Common myeloid progenitor, CD34-positive (primary cell): ENCODE results near the gene CPN2.

Source experiments
- CTCF ChIA-PET: fragments of 350-600 bp; sonication (Branson Sonifier 250); formaldehyde crosslinking; loops from one replicate; lab custom pipeline; 2021; ENCODE audit warnings: antibody characterized with exemption; lab: Charles Lee
- POLR2A ChIA-PET: fragments of 350-600 bp; sonication (Branson Sonifier 250); formaldehyde crosslinking; loops from one replicate; lab custom pipeline; 2021; ENCODE audit warnings: antibody characterized with exemption; lab: Charles Lee
- DNase-seq, 3 donors: peaks; one replicate each; pipeline versions ENCODE4 v3.0.0 to v3.0.0-alpha.2; 2013
- H3K27ac ChIP-seq, 2 experiments: 1 replicate in 1 of 2; 2 replicates in 1 of 2; pipeline ENCODE4 v1.7.0; 2013; ENCODE audit warnings: inconsistent platforms in 2 of 2, low read length in 2 of 2, mild to moderate bottlenecking in 2 of 2, low read depth in 1 of 2, moderate library complexity in 1 of 2; ENCODE audit not compliant: severe bottlenecking in 2 of 2, insufficient read depth in 1 of 2, poor library complexity in 1 of 2
- H3K27me3 ChIP-seq, 5 experiments: replicated peaks in 2 of 5; 1 replicate in 3 of 5; 2 replicates in 2 of 5; pipeline versions ENCODE4 v1.6.1 to v1.7.0; 2013; ENCODE audit warnings: low read length in 4 of 5, mild to moderate bottlenecking in 2 of 5, moderate library complexity in 2 of 5, inconsistent platforms in 1 of 5; ENCODE audit not compliant: insufficient read depth in 5 of 5, control insufficient read depth in 4 of 5
- H3K36me3 ChIP-seq, 4 experiments: 1 replicate in 2 of 4; 2 replicates in 2 of 4; pipeline versions ENCODE4 v1.6.1 to v1.7.0; 2013; ENCODE audit warnings: low read length in 3 of 4, control low read depth in 1 of 4, mild to moderate bottlenecking in 1 of 4; ENCODE audit not compliant: control insufficient read depth in 4 of 4, insufficient read depth in 4 of 4
- H3K4me1 ChIP-seq, 4 experiments: 1 replicate in 3 of 4; 2 replicates in 1 of 4; pipeline versions ENCODE4 v1.6.1 to v1.7.1; 2013; ENCODE audit warnings: low read length in 3 of 4, mild to moderate bottlenecking in 3 of 4, control low read depth in 1 of 4, inconsistent platforms in 1 of 4, moderate library complexity in 1 of 4; ENCODE audit not compliant: control insufficient read depth in 4 of 4, insufficient read depth in 4 of 4; ENCODE audit errors: control extremely low read depth in 1 of 4
- H3K4me3 ChIP-seq, 7 experiments: 1 replicate in 4 of 7; 2 replicates in 3 of 7; pipeline versions ENCODE4 v1.5.1 to v1.7.0; 2013; ENCODE audit warnings: mild to moderate bottlenecking in 7 of 7, low read length in 6 of 7, moderate library complexity in 6 of 7, inconsistent platforms in 2 of 7, low read depth in 2 of 7, control low read depth in 1 of 7; ENCODE audit not compliant: insufficient read depth in 4 of 7, control insufficient read depth in 1 of 7; ENCODE audit errors: extremely low read depth in 1 of 7
- H3K9me3 ChIP-seq, 5 experiments: 1 replicate in 4 of 5; 2 replicates in 1 of 5; pipeline versions ENCODE4 v1.6.1 to v1.7.1; 2013; ENCODE audit warnings: low read length in 4 of 5, mild to moderate bottlenecking in 2 of 5, inconsistent platforms in 1 of 5, low read depth in 1 of 5, moderate library complexity in 1 of 5; ENCODE audit not compliant: control insufficient read depth in 4 of 5, insufficient read depth in 2 of 5; ENCODE audit errors: control extremely low read depth in 1 of 5
- WGBS: methylation state at CpG from one replicate; pipeline ENCODE4 v1.1.5; 2013; ENCODE audit not compliant: insufficient coverage; 5-methylcytosine and 5-hydroxymethylcytosine counted together

CPN2 gene

DNA sequence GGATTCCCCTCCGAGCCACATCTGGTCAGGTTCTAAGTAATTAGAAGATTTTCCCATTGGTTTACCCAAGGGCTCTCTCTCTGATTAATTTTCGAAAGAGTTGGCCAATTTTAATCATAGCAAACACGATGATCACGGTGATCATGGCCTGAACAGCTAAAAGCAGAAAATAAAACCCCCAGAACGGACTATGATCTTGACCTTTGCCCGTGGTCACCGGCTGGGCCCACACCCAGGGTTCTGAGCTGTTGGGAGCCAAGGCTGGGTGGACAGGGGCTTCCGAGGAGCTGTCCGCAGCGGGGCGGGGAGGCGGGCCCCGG is 45.4 kb upstream of the CPN2 start:
- Histone ChIP-seq H3K9me3 (peaks cover 0 to under 1% (median 0%) of the 10 kb centered on the region in 5 experiments), H3K4me3 (peak overlapping the region in 4 of 7 experiments; percentile 19 to 74 (median 65)), H3K27ac (no peak overlapping the region), H3K4me1 (peaks cover 15 to 45% (median 39%) of the 10 kb centered on the region in 4 experiments), H3K27me3 (peaks cover 0 to 32% (median 12%) of the 10 kb centered on the region in 5 experiments), H3K36me3 (no peaks in the 10 kb centered on the region)
- DNase-seq: no peak
- ChIA-PET POLR2A (interaction anchor here (0.7 kb wide), 2 partner anchors 11 to 159 kb away, joined by 3 to 6 read pairs; no protein-coding TSS in a partner anchor), CTCF (interaction anchor here (0.6 to 16.0 kb wide), 5 partner anchors 10 to 680 kb away, joined by 3 to 349 read pairs (median 8); no protein-coding TSS in a partner anchor)
- WGBS: 0% methylated on average over 12 of the region's 13 CpGs

- ChIA-PET POLR2A (interaction anchor here (0.7 kb wide), 2 partner anchors 11 to 159 kb away, joined by 3 to 6 read pairs; no protein-coding TSS in a partner anchor), CTCF (interaction anchor here (0.8 to 16.0 kb wide), 4 partner anchors 9 to 59 kb away, joined by 3 to 349 read pairs (median 10); no protein-coding TSS in a partner anchor)
- peaks cover 0 to 6% (median 0%) of the 10 kb centered on the region in 5 experiments for H3K9me3 ChIP-seq
- peaks cover 15 to 45% (median 39%) of the 10 kb centered on the region in 4 experiments for H3K4me1 ChIP-seq
- H3K4me3 ChIP-seq: peak overlapping the region in 4 of 7 experiments; percentile 19 to 74 (median 65)
- no peaks in the 10 kb centered on the region for H3K36me3 ChIP-seq
- 37% methylated on average over 23 of the region's 26 CpGs for WGBS
- peaks cover 0 to 32% (median 12%) of the 10 kb centered on the region in 5 experiments for H3K27me3 ChIP-seq
- peak; percentile 60 to 76 (median 67) for DNase-seq
- no peak overlapping the region for H3K27ac ChIP-seq
Measured at GRCh38 chr3:194395778-194396538, 44.8 kb upstream of the CPN2 start.

- ChIA-PET POLR2A (no interaction called here), CTCF (interaction anchor here (0.6 to 16.0 kb wide), 4 partner anchors 9 to 187 kb away, joined by 3 to 349 read pairs (median 8); no protein-coding TSS in a partner anchor)
- 91% methylated on average over 3 of the region's 5 CpGs for WGBS
- H3K36me3 ChIP-seq: no peaks in the 10 kb centered on the region
- peaks cover 15 to 44% (median 39%) of the 10 kb centered on the region in 4 experiments for H3K4me1 ChIP-seq
- DNase-seq: no peak
- peaks cover 0 to 32% (median 12%) of the 10 kb centered on the region in 5 experiments for H3K27me3 ChIP-seq
- no peak overlapping the region for H3K27ac ChIP-seq
- H3K9me3 ChIP-seq: peaks cover 0 to 9% (median 0%) of the 10 kb centered on the region in 5 experiments
- H3K4me3 ChIP-seq: no peak overlapping the region
Measured at GRCh38 chr3:194395212-194395611, 44.1 kb upstream of the CPN2 start.

GRCh38 chr3:194392576-194392975 is 41.4 kb upstream of the CPN2 start:
- no peak for DNase-seq
- H3K27me3 ChIP-seq: peaks cover 0 to 16% (median 5%) of the 10 kb centered on the region in 5 experiments
- no peak overlapping the region for H3K4me3 ChIP-seq
- WGBS: 97% methylated on average over 5 of the region's 7 CpGs
- no peaks in the 10 kb centered on the region for H3K36me3 ChIP-seq
- POLR2A ChIA-PET: no interaction called here
- peaks cover 0 to 13% (median 0%) of the 10 kb centered on the region in 5 experiments for H3K9me3 ChIP-seq
- CTCF ChIA-PET: interaction anchor here (1.7 kb wide), 1 partner anchor 48 kb away, joined by 5 read pairs; no protein-coding TSS in a partner anchor
- peaks cover 0 to 18% (median 18%) of the 10 kb centered on the region in 4 experiments for H3K4me1 ChIP-seq
- no peak overlapping the region for H3K27ac ChIP-seq

DNA sequence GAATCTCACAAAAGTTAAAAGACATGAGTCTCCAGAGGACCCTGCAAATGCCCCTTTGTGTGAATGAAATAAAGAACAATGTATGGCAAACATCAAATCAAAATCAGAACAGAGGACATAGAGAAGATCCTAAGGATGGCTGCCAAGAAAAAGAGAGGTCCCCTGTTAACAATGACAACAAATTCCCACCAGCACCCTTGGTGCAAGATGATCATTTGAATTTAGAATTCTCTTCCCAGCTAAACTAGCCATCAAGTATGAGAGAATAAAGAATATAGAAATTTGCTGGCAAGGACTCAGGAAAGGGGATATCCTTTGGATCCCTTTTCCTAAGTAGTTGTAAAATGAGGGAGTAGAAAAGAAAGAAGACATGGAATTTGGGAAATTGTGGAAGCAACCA is 39.7 kb upstream of the CPN2 start:
- Histone ChIP-seq H3K27ac (no peak overlapping the region), H3K36me3 (no peaks in the 10 kb centered on the region), H3K4me3 (no peak overlapping the region), H3K9me3 (peaks cover 0 to 13% (median 0%) of the 10 kb centered on the region in 5 experiments), H3K4me1 (peaks cover 0 to under 1% (median under 1%) of the 10 kb centered on the region in 4 experiments), H3K27me3 (peaks cover 0 to 2% (median 0%) of the 10 kb centered on the region in 5 experiments)
- POLR2A ChIA-PET: no interaction called here
- no peak for DNase-seq
- CTCF ChIA-PET: interaction anchor here (1.1 to 1.7 kb wide), 2 partner anchors 45 to 47 kb away, joined by 4 to 7 read pairs; no protein-coding TSS in a partner anchor

DNA sequence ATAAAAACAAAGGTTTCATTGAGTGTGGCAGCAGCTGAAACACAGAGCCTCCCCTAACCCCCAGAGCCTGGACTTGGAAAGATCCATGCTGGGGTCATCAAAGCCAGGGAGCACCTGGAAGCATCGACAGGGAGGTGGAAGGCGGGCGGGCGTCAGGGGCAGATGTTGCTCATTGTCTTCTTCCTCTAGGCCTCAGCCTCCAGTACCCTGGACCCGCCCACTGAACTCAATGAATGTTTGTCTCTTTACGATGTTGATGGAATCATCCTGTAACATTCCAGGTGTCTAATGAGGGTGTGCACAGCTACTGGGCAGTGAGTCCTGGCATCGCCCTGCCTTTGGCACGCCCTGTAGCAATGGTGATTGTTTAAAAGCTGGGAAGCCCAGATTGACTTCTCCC is 38.1 kb upstream of the CPN2 start:
- no peak overlapping the region for H3K4me3 ChIP-seq
- peaks cover 0 to 13% (median 0%) of the 10 kb centered on the region in 5 experiments for H3K9me3 ChIP-seq
- no peak for DNase-seq
- H3K27ac ChIP-seq: no peak overlapping the region
- ChIA-PET POLR2A (interaction anchor here (0.9 kb wide), 1 partner anchor 13 kb away, joined by 11 read pairs; no protein-coding TSS in a partner anchor), CTCF (interaction anchor here (0.8 to 1.7 kb wide), 4 partner anchors 8 to 663 kb away, joined by 3 to 7 read pairs (median 3); no protein-coding TSS in a partner anchor)
- H3K36me3 ChIP-seq: no peaks in the 10 kb centered on the region
- H3K27me3 ChIP-seq: peaks cover 0 to 7% (median 0%) of the 10 kb centered on the region in 5 experiments
- WGBS: 95% methylated on average over 4 of the region's 8 CpGs
- H3K4me1 ChIP-seq: no peaks in the 10 kb centered on the region
